K562 (cell line): ENCODE measurements around the gene ICE2. TPM values are rescaled to one million over a fixed set of nuclear protein-coding genes. Genes with fewer than 3 reads are reported as not detected.

ENCODE experiments used
- ATAC-seq: fragments of 200-7000 bp; cut with Tn5 transposase; 3 replicates; pipeline ENCODE4 v1.9.1; 2020; ENCODE audit warnings: moderate library complexity
- BruUV-seq: library from RNA; stranded (reverse); fragments of 400-500 nt; replicated peaks from 2 replicates; lab custom pipeline; 2021; lab: Mats Ljungman, UMichigan
- CTCF ChIA-PET: fragments of 300-600 bp; formaldehyde crosslinking; extraction: SDS; loops from one replicate; lab custom pipeline; 2021; ENCODE audit warnings: low intra/inter-chr PET ratio; lab: Yijun Ruan, JAX
- POLR2A ChIA-PET: fragments of 300-600, 350-650 bp; sonication (Branson Sonifier 250); formaldehyde crosslinking; extraction: SDS; loops from one replicate; lab custom pipeline; 2021; ENCODE audit warnings: antibody characterized with exemption, inconsistent platforms; lab: Yijun Ruan, JAX
- DNase-seq, 4 experiments: peaks; one replicate each; pipeline versions ENCODE4 v3.0.0 to v3.0.0-alpha.2; 2011 to 2018; ENCODE audit warnings: low spot score in 3 of 4, mixed read lengths in 3 of 4; ENCODE audit errors: extremely low read depth in 1 of 4
- FAIRE-seq: peaks from 2 replicates; lab custom pipeline; 2011; peaks lifted over from hg19 to GRCh38; lab: Jason Lieb, UNC
- H2AFZ ChIP-seq: 2 replicates; pipeline ENCODE4 v1.6.0; 2011; ENCODE audit warnings: low read depth, low read length, control low read depth, inconsistent platforms
- H3K27ac ChIP-seq: fragments of 200-600 bp; 3 replicates; pipeline ENCODE4 v1.8.0; 2011; ENCODE audit warnings: low read depth, mild to moderate bottlenecking, control low read depth, inconsistent platforms, low read length, moderate library complexity, mixed read lengths; ENCODE audit errors: extremely low read depth
- H3K27me3 ChIP-seq, 2 experiments: fragments of 300-600 bp in 1 of 2; 2 replicates in 1 of 2; 3 replicates in 1 of 2; pipeline versions ENCODE4 v1.6.0 to v1.8.0; 2011; ENCODE audit warnings: inconsistent platforms in 2 of 2, low read length in 2 of 2, mild to moderate bottlenecking in 1 of 2, mixed read lengths in 1 of 2, moderate library complexity in 1 of 2; ENCODE audit not compliant: control insufficient read depth in 2 of 2, insufficient read depth in 2 of 2
- H3K36me3 ChIP-seq: fragments of 300-600 bp; 3 replicates; pipeline ENCODE4 v1.8.0; 2011; ENCODE audit warnings: mild to moderate bottlenecking, low read length, inconsistent platforms; ENCODE audit not compliant: control insufficient read depth, insufficient read depth
- H3K4me1 ChIP-seq, 2 experiments: fragments of 200-600 bp in 1 of 2; replicated peaks in 1 of 2; 2 replicates in 1 of 2; 3 replicates in 1 of 2; pipeline versions ENCODE4 v1.5.1 to v1.8.0; 2011; ENCODE audit warnings: inconsistent platforms in 2 of 2, low read length in 2 of 2, mild to moderate bottlenecking in 1 of 2, mixed read lengths in 1 of 2, moderate library complexity in 1 of 2; ENCODE audit not compliant: control insufficient read depth in 2 of 2, insufficient read depth in 2 of 2
- H3K4me2 ChIP-seq: 2 replicates; pipeline ENCODE4 v1.6.1; 2011; ENCODE audit warnings: low read length, control low read depth, inconsistent platforms, mixed read lengths; ENCODE audit not compliant: insufficient read depth
- H3K4me3 ChIP-seq: fragments of 200-600 bp; sonication (generic), shearing (Covaris generic); 2 replicates; pipeline ENCODE4 v1.5.1; 2016; ENCODE audit warnings: control low read depth, inconsistent platforms
- H3K79me2 ChIP-seq: fragments of 200-600 bp; 3 replicates; pipeline ENCODE4 v1.8.0; 2011; ENCODE audit warnings: low read length, inconsistent platforms; ENCODE audit not compliant: control insufficient read depth, insufficient read depth
- H3K9ac ChIP-seq, 2 experiments: 2 replicates each; pipeline versions ENCODE4 v1.6.0 to v1.6.1; 2011; ENCODE audit warnings: low read depth in 2 of 2, low read length in 2 of 2, control low read depth in 1 of 2, inconsistent platforms in 1 of 2, mild to moderate bottlenecking in 1 of 2, mixed read lengths in 1 of 2; ENCODE audit not compliant: insufficient read depth in 1 of 2
- H3K9me1 ChIP-seq: one replicate; pipeline ENCODE4 v1.6.0; 2011; ENCODE audit warnings: inconsistent platforms, mild to moderate bottlenecking, low read length, moderate library complexity; ENCODE audit not compliant: control insufficient read depth, insufficient read depth
- H3K9me3 ChIP-seq: replicated peaks from 2 replicates; pipeline ENCODE4 v1.5.1; 2011; ENCODE audit warnings: low read depth, low read length, inconsistent platforms; ENCODE audit not compliant: control insufficient read depth, insufficient read depth
- H4K20me1 ChIP-seq: replicated peaks from 2 replicates; pipeline ENCODE4 v1.6.1; 2011; ENCODE audit warnings: low read length, inconsistent platforms, mixed read lengths; ENCODE audit not compliant: control insufficient read depth, insufficient read depth
- E2F5 ChIP-seq: sonication (generic); formaldehyde crosslinking; IDR thresholded peaks from 2 replicates; pipeline ENCODE4 v1.8.0; 2022; ENCODE audit warnings: mild to moderate bottlenecking, missing genetic modification reagents
- WGBS: fragments of 100-300 bp; shearing (Covaris generic); methylation state at CpG from one replicate; pipeline ENCODE4 v1.1.6; 2016; ENCODE audit warnings: low coverage, mixed read lengths; ENCODE audit not compliant: insufficient coverage; ENCODE audit errors: missing lambda C conversion rate; 5-methylcytosine and 5-hydroxymethylcytosine counted together
- in situ Hi-C: fragments of 300-500 bp; cut with MboI; formaldehyde crosslinking; loops from 4 replicates; pipeline ENCODE4 v1.15.0; 2018; ENCODE audit warnings: inconsistent platforms, mixed read lengths
- intact Hi-C: fragments of 100-400 bp; cut with micrococcal nuclease; formaldehyde crosslinking; loops from 2 replicates; pipeline ENCODE4 v1.14.2; 2022
- polyA plus RNA-seq, 8 experiments: library from polyadenylated mRNA; depleted of rRNA in 4 of 8; stranded (reverse) in 5 of 8; unstranded in 3 of 8; fragments of >200 nt; fragmentation: Nextera tagmentation in 2 of 8; fragmentation: Illumina TruSeq in 1 of 8; extraction: Ambion mirVana in 2 of 8; extraction: Trizol in 1 of 8; gene quantifications; 2 replicates each; pipeline versions ENCODE4 v1.2.1 to v1.2.3, GENCODE V29; 2011 to 2014; ENCODE audit warnings: inconsistent platforms in 1 of 8, missing spikeins in 1 of 8
- total RNA-seq, 7 experiments: library from RNA; depleted of rRNA in 6 of 7; stranded (reverse); fragments of >200 nt in 6 of 7; fragmentation: Illumina TruSeq in 2 of 7; extraction: Trizol in 2 of 7; gene quantifications; 2 replicates each; pipeline versions ENCODE4 v1.2.1 to v1.2.3, GENCODE V29; 2011 to 2021; ENCODE audit warnings: low replicate concordance in 1 of 7
- TF ChIP-seq, protein P1 (sequence below): fragments of 250-450 bp; sonication (Bioruptor Pico); IDR thresholded peaks from 2 replicates; pipeline ENCODE4 v1.4.0; 2020

Gene ICE2
- total and polyA plus RNA-seq, 9 of the 15 experiments (the other 6 are each of a cell fraction or from before 2014, with no cell fraction given): 21.8 to 87.9 (median 58.1) TPM

DNA sequence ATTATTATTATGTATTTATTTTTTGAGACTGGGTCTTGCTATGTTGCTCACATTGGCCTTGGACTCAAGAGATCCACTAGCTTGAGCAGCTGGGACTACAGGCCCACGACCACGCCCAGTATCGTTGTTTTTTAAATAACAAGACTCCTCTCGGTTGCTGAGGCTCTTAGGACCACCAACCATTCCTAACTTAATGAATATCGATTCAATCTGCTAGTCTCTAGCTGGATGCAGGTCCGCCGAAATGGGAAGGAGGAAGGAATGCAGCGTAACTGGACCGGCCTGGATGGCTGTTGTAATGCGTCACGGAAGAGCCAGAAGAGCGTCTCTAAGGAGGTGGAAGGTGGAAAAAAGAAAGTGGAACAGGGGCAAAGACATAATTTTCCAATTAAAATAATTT, 82.8 kb downstream of the ICE2 start:
- DNase-seq: no peak
- peaks cover 50% of the 10 kb centered on the region; the same call in 2 of the 3 replicates for H3K36me3 ChIP-seq
- H3K9me1 ChIP-seq: peaks cover 6% of the 10 kb centered on the region
- WGBS: 93% methylated on average over 12 of the region's 12 CpGs
- H3K79me2 ChIP-seq: peaks cover 67% of the 10 kb centered on the region
- in situ Hi-C loops (no loop called here), intact Hi-C loops (loop anchor here (2.0 kb wide), 1 partner anchor 83 kb away; the partner anchor contains the start of gene ICE2)
- H3K4me1 ChIP-seq: peaks cover 36 to 50% of the 10 kb centered on the region in 2 experiments
- H3K27ac ChIP-seq: no peak overlapping the region
- ChIA-PET POLR2A (interaction anchor here (1.0 to 5.6 kb wide), 7 partner anchors 10 to 82 kb away, joined by 3 to 38 read pairs (median 5); partner anchors contain the start of gene ICE2), CTCF (no interaction called here)
- BruUV-seq: TSS peak; percentile 35
- no peaks in the 10 kb centered on the region for H3K27me3 ChIP-seq
- no peak for ATAC-seq
- H3K9ac ChIP-seq: no peak overlapping the region; a peak in 1 of 4 replicates
- H3K4me2 ChIP-seq: peak overlapping the region; percentile 98; the same call in 1 of the 2 replicates
- H3K9me3 ChIP-seq: no peaks in the 10 kb centered on the region
- no peak overlapping the region; the same call in 1 of the 2 replicates for H3K4me3 ChIP-seq
- peak; percentile 9; the same call in 1 of the 2 replicates for TF ChIP-seq E2F5 (CRISPR knock-in tag)
- TF ChIP-seq, protein P1, sequence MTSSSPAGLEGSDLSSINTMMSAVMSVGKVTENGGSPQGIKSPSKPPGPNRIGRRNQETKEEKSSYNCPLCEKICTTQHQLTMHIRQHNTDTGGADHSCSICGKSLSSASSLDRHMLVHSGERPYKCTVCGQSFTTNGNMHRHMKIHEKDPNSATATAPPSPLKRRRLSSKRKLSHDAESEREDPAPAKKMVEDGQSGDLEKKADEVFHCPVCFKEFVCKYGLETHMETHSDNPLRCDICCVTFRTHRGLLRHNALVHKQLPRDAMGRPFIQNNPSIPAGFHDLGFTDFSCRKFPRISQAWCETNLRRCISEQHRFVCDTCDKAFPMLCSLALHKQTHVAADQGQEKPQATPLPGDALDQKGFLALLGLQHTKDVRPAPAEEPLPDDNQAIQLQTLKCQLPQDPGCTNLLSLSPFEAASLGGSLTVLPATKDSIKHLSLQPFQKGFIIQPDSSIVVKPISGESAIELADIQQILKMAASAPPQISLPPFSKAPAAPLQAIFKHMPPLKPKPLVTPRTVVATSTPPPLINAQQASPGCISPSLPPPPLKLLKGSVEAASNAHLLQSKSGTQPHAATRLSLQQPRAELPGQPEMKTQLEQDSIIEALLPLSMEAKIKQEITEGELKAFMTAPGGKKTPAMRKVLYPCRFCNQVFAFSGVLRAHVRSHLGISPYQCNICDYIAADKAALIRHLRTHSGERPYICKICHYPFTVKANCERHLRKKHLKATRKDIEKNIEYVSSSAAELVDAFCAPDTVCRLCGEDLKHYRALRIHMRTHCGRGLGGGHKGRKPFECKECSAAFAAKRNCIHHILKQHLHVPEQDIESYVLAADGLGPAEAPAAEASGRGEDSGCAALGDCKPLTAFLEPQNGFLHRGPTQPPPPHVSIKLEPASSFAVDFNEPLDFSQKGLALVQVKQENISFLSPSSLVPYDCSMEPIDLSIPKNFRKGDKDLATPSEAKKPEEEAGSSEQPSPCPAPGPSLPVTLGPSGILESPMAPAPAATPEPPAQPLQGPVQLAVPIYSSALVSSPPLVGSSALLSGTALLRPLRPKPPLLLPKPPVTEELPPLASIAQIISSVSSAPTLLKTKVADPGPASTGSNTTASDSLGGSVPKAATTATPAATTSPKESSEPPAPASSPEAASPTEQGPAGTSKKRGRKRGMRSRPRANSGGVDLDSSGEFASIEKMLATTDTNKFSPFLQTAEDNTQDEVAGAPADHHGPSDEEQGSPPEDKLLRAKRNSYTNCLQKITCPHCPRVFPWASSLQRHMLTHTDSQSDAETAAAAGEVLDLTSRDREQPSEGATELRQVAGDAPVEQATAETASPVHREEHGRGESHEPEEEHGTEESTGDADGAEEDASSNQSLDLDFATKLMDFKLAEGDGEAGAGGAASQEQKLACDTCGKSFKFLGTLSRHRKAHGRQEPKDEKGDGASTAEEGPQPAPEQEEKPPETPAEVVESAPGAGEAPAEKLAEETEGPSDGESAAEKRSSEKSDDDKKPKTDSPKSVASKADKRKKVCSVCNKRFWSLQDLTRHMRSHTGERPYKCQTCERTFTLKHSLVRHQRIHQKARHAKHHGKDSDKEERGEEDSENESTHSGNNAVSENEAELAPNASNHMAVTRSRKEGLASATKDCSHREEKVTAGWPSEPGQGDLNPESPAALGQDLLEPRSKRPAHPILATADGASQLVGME (CRISPR knock-in tag): no peak
- TF ChIP-seq, all 486 proteins: peak for 1
- no peak overlapping the region for H2AFZ ChIP-seq
- H4K20me1 ChIP-seq: peaks cover 46% of the 10 kb centered on the region
- FAIRE-seq: no peak
